Testis (tissue), 2 donors: ENCODE measurements around the gene SLC6A19.

ENCODE experiments used
- CTCF ChIP-seq, 3 experiments: fragments of 450-650 bp in 2 of 3; fragments of 200-600 bp in 1 of 3; sonication (generic) in 1 of 3; IDR thresholded peaks; one replicate each; pipeline ENCODE4 v1.5.1; 2016 to 2019; ENCODE audit warnings: antibody characterized with exemption in 3 of 3, mild to moderate bottlenecking in 2 of 3, moderate library complexity in 1 of 3
- POLR2A ChIP-seq: fragments of 450-650 bp; IDR thresholded peaks from one replicate; pipeline ENCODE4 v1.6.1; 2017; ENCODE audit warnings: antibody characterized with exemption, mild to moderate bottlenecking, moderate library complexity

DNA sequence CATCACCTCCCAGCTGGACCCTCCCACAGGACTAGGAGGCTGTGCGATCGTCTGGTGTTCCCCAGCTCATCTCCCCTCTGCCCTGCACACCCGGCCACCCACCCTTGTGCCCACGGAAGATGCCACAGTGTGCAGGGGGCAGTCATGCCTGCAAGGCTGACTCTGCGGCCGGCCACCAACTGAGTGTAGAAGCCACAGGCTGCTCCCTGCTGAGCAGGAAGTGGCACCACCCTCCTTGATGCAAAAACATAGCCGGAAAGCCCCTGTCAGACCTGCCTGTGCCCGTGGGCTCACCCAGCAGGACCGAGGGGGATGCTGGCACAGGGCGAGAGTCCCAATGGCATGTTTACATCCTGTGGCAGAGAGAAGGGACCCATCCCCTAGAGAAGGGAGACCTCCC is 49.2 kb upstream of the SLC6A19 start:
- TF ChIP-seq CTCF (IDR thresholded peaks at IDR 0.05) = no peak
- TF ChIP-seq POLR2A = no peak
